HG02763 (cell line): ENCODE results near the gene MACC1.

Experiments
- ATAC-seq: cut with Tn5 transposase; IDR thresholded peaks from one replicate; pipeline ENCODE4 v1.9.1; 2021; ENCODE audit warnings: mild to moderate bottlenecking, moderate library complexity; ENCODE audit not compliant: unreplicated experiment

Gene MACC1

GRCh38 chr7:20185988-20186387, 31.2 kb downstream of the MACC1 start:
- no peak for ATAC-seq

GRCh38 chr7:20183086-20183485, 34.1 kb downstream of the MACC1 start:
- ATAC-seq = no peak

DNA sequence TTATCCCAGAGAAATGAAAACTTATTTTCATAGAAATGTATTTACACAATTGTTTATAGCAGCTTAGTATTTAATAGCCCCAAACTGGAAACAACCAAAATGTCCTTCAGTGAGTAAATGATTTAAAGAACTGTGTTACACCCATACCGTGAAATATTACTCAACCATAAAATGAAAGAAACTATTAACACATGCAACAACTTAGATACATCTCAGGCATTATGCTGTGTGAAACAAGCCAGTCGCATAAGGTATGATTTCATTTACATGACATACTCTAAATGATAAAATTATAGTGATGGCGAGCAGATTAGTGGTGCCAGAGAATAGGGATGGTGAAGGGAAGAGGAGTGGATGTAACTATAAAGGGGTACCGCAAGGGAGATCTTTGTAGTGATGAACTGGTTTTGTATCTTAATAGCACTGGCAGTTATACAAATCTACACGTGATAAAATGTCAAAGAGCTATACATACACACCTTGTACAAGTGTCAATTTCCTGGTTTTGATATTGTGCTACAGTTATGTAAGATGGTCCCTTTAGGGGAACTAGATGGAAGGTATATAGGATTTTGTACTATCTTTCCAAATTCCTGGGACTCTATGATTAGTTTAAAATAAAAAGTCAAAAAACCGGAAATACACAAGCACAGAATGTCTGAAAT, 40.5 kb downstream of the MACC1 start:
- no peak for ATAC-seq

DNA sequence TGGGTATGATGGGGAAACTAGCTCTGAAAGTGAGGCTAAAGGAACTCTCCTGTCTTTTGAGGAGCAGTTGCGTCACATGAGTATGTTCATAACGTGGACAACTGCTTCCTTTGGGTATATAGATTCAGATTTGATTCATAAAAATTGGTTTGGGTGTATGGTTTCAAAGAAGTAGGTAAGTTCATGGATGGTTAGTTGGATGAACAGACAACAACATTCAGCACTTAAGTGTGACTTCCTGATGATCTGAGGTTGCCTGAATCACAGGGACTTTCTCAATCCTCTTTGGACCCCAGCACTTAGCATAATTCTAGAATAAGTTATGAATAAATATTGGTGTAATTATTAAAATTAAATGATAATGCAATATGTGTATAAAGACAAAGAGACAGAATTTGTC, 43.4 kb downstream of the MACC1 start:
- no peak for ATAC-seq

DNA sequence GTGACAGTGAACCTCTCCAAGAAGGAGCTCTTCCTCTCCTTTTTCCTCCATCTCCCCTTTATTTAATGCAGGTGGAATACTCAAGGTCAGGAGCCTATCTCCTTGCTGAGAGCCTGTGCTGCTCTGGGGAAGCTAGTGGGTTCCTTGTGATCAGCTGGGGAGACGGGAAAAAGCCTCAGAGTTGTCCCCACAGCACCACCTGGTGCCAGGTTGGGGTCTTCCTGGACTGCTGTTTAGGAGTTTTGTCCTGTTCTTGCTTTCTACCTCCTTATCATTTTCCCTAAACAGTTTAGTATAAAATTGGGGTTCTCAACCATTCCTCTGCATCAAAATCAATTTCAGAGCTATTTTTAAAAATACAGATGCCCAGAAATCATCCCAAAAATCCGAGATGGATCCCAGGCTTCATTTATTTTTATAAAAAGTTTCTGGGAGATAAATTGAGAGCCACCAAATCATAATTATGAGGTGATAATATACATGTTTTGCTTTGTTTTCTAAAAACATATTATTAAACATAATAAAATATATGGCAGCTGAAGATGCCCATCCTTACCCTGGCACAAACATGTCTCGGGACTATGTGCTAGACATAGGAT, 44.3 kb downstream of the MACC1 start:
- peak; percentile 56 for ATAC-seq

- ATAC-seq = no peak
These were observed 46.6 kb downstream of the MACC1 start for GRCh38 chr7:20170633-20171032.

DNA sequence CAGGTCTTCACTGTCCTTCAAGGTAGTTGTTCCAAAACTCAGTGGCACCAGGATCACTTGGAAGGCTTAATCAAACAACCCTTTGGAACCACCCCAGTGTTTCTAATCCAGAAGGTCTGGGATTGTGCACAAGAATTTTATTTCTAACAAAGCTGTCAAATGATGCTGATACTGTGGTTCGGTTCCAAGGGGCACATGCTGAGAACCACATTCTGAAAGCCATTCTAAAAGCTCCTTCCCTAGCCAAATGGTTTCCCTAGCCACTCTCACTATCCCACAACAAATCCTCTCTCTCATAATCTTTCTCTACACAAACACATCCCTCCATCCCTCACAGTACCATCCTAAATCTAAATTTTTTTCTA, 52.1 kb downstream of the MACC1 start:
- ATAC-seq = no peak

DNA sequence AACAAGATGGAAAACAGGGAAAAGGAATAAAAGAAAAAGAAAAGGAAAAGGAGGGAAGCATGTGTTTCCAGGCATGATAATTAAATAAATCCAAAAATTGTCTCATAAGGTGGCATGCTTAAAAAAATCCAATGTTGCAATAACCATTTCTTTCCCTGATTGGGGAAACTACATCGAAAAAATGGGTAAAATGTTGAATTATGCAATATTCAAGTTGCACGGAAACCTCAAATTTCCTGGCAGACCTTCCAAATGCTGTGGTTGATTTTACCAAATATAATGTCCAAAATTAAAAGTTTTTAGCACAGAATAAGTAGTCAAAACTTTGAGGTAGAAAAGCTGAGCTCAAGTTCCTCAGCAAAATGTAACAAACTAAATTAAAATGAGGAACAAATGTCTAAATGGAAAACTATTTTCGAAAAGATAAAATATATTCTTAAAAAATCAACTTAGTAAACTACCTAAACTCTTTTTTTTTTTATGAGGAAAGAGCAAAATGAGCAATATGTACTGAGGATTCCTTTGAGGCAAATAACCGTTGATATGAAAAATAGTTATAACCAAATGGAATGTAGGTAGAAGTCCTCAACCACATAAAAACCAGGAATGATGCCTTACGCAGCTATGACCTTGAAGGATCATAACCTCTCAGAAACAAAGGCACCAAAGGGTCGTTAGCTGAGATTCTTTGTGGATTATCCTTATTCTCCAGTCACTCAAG, 52.6 kb downstream of the MACC1 start:
- ATAC-seq = no peak

GRCh38 chr7:20162665-20163064, 54.5 kb downstream of the MACC1 start:
- no peak for ATAC-seq

DNA sequence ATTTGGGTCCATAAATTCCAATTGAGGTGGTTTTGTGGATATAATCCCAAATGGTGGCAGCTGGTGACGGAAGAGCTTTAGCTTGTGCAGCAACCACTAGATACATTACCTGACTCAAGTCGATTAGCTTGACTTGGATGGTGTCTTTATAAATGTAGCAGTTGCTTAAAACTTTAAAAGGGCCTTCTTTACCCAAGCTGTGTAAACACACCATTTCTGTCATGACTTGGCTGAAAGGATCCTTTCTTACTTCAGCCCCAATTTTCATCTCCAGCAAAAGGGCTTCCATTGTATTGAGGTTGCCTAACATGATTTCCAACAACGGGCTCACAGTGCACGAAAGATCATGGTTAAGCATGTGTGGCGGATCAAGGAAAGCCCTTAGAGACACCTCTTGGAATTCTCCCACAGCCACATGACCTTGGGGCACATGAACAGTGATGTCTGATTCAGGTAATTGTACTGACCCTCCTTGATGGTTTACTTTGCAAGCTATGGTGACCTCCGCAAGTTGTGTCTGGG, 57.9 kb downstream of the MACC1 start:
- no peak for ATAC-seq

DNA sequence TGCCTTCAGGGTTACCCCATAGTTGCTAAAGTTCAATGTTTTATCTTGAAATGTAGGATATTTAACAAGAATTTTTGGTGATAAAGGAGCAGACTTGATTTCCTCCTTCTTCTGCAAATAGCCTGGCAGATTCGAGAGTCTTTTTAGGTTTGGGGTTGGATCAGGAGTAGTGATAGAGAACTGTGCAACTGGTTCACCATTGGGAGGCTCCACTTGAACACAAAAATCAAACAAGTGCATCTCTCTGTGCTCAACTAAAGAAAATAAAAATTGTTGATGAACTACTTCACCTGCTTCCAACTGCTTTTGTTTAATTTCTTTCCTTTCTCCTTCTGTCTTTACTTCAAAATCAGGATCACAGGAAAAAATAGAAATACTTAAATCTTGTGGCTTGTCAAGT, 58.5 kb downstream of the MACC1 start:
- no peak for ATAC-seq

GRCh38 chr7:20157456-20157855, 59.7 kb downstream of the MACC1 start:
- ATAC-seq = no peak

GRCh38 chr7:20153999-20154398, 63.2 kb downstream of the MACC1 start:
- ATAC-seq = no peak

- ATAC-seq = no peak
These were observed 63.6 kb downstream of the MACC1 start for GRCh38 chr7:20153567-20153966.

DNA sequence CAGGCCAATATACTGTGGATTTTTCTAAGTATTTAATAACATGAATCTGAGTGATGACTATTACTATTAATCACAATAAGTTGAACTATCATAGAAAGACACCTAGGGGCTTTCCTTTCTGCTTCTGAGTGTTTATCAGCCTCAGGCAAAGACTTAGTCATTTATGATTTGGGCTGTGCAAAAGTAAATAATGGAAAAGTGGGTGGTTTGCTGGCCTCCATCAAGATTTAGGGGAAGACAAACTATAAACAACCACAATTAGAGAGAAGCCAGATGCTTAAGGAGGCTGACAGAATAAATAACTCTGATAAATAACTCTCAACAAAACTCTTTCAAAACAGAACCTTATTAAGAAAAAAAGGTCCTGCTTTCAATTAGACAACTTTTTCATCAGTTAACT, 64.7 kb downstream of the MACC1 start:
- no peak for ATAC-seq

GRCh38 chr7:20151708-20152456, 65.3 kb downstream of the MACC1 start:
- no peak for ATAC-seq

- no peak for ATAC-seq
These were observed 70.7 kb downstream of the MACC1 start for GRCh38 chr7:20146451-20146850.

DNA sequence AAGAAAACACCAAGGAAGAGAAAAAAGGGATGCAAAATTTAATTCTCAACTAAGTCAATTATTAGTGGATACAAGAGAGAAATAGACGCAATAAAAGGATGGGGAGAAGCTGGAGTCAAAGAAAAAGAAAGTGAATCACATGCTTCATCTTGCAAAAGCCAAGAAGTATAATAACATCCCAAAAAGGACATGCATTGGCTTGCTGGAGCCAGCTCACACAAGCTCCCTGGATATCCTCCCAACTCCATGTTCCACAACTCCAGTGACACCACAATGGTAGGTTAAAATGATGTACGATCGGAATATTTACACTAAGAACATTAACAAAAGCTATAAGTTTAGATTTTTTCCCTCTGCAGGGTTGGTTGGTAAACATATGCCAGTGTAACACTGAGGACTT, 72.4 kb downstream of the MACC1 start:
- ATAC-seq = no peak

- no peak for ATAC-seq
These were observed 75.5 kb downstream of the MACC1 start for GRCh38 chr7:20141666-20142065.

DNA sequence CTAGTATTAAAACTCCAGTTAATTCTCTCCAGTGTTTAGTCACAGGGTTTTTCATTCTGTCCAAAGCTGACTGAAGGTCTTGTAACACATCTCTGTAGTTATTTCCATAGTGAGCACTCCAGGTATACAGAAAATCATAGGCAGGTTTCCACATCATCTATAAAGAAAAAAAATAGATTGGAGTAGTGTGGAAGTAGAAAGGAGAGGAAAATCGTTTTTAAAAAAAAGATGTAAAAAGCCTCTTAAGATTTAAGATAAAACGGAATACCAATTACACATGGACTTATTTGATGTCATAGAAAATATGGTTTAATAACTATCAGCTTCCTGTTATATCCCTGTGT, 76.2 kb downstream of the MACC1 start:
- no peak for ATAC-seq

GRCh38 chr7:20140291-20141001, 76.7 kb downstream of the MACC1 start:
- ATAC-seq = no peak
